ENCODE measurements around the gene HAGHL. TPM values are rescaled to one million over a fixed set of nuclear protein-coding genes. Genes with fewer than 3 reads are reported as not detected.
A peak's percentile ranks its signal among the peaks of the same experiment; 100 is the strongest.

Gene HAGHL, protein sequence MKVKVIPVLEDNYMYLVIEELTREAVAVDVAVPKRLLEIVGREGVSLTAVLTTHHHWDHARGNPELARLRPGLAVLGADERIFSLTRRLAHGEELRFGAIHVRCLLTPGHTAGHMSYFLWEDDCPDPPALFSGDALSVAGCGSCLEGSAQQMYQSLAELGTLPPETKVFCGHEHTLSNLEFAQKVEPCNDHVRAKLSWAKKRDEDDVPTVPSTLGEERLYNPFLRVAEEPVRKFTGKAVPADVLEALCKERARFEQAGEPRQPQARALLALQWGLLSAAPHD
- total RNA-seq = 13.8 TPM
- long read RNA-seq, transcript HAGHL-203 (8 exons, 1,347 nt) = major isoform, 5 of 31 reads
- long read RNA-seq, partial matches to known transcripts = 6 of 31 reads
- long read RNA-seq, other reads (novel, unspliced or antisense) = 19 of 31 reads

DNA sequence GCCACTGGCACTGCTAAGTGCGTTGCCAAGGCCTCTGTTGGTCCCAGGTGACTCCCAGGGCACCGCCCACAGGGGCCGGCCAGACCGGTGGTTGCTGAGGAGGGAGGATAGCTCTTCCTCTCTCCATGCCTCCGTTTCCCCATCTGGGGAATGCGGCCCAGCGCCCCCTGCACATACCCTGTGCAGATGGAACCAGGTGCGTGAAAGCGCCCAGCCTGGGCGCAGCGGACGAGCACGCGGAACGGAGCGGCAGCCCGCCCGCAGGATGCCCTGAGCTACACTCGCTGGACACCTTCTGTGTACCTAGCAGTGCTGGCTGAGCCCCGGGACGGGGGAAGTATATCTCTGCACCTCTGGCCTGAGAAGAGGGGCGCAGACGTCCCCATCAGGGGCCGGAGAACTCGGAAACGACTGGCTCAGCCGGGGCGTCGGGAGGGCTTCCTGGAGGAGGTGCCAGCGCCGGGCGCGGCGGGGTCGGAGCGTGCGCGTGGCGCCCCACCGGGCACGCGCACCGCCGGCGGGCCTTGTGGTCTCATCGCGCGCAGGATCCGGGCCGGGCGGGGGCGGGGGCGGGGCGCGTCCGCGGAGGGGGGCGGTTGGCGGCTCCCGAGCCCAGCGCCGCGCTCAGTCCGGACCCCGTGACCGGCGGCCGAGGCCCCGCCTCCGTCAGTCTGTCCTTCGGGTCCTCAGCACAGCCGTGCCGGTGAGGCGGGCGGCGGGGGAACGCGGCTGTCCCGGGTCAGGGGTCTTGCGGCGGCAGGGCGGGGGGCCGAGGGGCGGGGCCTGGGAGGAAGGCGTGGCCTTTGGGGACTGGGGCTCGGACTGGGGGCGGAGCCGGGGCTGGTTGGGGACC is at the start of gene HAGHL, which contains the start of gene CCDC78:
TSS of gene HAGHL (plus strand) at position 669 of the 853 bp plus-strand sequence. CDS start 404 bp downstream, outside the sequence.
TSS of gene CCDC78 (minus strand) at position 6 of the 853 bp plus-strand sequence. CDS start 76 bp downstream, outside the sequence.
- DNase-seq = peak; percentile 79
- intact Hi-C loops (cut with DNase I) = no loop called here
- ATAC-seq (ENCODE audit: poor library complexity) = peak; percentile 50

DNA sequence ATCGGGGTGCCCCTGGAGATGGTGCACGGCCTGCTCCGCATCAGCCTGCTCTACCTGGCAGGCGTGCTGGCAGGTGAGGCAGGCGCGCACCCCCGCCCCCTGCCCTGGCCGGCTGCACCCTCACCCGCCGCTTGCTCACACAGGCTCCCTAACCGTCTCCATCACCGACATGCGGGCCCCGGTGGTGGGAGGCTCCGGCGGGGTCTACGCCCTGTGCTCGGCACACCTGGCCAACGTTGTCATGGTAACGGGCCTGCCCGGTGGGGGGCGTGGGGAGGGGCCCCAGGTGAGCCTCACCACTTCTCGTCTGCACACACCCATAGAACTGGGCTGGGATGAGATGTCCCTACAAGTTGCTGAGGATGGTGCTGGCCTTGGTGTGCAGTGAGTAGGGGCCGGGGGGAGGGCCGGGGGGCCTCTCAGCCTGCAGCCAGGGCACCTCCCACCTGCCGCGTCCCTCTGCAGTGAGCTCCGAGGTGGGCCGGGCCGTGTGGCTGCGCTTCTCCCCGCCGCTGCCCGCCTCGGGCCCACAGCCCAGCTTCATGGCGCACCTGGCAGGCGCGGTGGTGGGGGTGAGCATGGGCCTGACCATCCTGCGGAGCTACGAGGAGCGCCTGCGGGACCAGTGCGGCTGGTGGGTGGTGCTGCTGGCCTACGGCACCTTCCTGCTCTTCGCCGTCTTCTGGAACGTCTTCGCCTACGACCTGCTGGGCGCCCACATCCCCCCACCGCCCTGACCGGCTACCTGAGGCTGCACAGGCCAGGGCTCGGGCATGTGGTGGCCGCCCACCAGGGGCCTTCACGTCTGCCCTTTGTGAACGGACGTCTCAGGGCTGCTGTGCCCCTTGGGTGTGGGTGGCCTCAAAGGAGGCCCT is 49.4 kb upstream of the HAGHL start:
- DNase-seq (no peak), ATAC-seq (ENCODE audit: poor library complexity) (no peak)
- intact Hi-C loops (cut with DNase I) = no loop called here

DNA sequence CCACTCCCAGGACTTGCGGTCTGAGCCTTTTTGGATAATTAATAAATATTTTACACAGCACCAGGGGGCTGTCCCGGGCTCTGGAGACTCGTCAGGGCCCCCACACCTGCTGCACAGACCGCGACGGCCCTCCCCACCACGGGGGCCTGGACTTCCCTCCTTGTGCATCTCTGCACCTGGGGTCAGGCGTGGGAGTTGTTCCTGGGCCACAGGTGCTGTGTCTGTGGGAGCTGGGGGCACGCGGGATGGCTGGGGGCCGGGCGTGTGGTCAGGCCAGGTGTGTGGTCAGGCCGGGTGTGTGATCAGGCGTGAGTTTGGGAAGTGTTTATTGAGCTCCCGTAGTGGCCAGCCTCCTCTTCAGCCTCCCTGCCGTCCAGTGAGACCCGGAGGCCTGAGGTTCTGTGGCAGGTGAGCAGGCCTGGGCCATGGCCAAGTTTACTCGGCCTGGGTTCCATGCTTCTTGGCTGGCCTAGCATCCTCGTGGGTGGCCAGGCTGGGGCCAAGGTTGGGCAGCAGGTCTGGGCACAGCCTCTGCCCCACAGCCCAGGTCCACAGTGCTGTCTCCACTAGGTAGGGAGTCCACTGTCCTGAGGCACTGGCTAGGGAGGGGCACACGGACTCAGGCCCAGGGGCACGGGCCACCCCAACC is 48.6 kb upstream of the HAGHL start:
- ATAC-seq (ENCODE audit: poor library complexity) (no peak), DNase-seq (no peak)
- intact Hi-C loops (cut with DNase I) = no loop called here

DNA sequence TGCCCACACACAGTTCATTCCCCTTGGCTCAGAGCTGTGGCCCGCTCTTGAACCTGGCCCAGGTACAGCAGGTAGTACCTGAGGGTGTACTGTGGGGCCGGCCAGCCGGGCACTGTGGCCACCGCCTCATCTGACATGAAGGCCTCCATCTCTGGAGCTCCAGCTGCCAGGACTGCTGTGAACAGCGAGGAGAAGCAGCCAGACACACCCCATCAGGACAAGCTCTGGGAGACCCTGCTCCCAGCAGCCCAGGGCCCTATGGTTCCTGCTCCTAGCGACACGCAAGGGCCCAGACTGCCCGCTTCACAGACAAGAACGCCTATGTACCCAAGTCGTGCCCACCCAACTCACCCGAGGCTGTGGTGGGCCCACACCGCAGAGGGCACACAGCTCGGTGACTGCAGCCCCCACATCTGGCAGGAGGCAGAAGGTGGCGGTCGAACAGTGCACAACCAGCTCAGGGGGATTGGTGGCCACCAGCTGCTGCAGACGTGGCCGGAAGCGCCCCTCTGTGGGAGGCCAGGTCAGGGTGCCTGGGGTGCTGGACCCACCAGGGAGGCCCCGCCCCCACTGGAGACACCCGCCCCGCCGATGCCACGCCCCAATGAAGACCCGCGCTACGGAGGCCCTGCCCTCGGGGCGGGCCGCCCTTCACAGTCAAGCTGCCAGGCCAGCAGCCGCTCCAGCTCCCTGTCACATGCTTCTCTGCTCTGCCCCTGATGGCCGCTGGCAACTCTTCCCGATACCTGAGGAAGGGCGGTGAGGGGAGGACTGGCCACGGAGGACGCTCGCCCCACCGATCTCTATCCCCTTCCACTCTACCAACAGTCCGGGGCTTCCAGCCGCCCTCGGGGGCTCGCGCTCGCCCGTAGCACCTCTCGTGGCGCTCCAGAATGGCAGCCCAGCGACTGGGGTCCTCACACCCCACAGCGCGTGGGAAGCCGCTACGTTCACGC is 47.8 kb upstream of the HAGHL start:
- ATAC-seq (ENCODE audit: poor library complexity) = peak; percentile 45
- intact Hi-C loops (cut with DNase I) = no loop called here

DNA sequence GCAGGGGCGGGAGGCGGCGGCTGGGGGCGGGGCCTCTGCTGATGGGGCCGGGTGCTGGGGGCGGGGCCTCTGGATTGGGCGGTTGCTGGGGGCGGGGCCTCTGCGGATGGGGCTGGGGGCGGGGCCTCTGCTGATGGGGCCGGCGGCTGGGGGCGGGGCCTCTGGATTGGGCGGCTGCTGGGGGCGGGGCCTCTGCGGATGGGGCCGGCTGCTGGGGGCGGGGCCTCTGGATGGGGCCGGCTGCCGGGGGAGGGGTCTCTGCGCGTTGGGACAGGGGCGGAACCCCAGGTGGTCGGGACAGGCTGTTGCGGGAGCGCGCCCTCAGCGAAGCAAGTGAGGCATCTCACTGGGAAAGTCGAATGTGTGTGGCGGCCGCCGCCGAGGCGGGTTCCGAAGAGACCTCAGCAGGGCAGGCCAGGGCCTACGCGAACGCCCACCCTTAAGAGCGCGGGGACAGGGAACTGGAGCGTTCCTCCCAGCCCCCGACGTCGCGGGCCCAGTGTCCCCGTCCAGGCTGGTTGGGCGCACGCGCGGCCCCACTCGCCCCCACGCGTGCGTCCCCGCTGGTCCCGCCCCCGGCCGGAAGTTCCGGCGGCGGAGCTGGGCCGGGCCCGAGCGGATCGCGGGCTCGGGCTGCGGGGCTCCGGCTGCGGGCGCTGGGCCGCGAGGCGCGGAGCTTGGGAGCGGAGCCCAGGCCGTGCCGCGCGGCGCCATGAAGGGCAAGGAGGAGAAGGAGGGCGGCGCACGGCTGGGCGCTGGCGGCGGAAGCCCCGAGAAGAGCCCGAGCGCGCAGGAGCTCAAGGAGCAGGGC is 46.9 kb upstream of the HAGHL start, which contains the start of gene STUB1:
TSS of gene STUB1 (plus strand) at position 597 of the 811 bp plus-strand sequence. CDS start at position 713, 116 bp downstream.
- DNase-seq (peak; percentile 91), ATAC-seq (ENCODE audit: poor library complexity) (peak; percentile 77)
- intact Hi-C loops (cut with DNase I) = no loop called here

More for the DNA sequence above, 47.8 kb upstream of the HAGHL start:
- peak; percentile 85 for DNase-seq

DNA sequence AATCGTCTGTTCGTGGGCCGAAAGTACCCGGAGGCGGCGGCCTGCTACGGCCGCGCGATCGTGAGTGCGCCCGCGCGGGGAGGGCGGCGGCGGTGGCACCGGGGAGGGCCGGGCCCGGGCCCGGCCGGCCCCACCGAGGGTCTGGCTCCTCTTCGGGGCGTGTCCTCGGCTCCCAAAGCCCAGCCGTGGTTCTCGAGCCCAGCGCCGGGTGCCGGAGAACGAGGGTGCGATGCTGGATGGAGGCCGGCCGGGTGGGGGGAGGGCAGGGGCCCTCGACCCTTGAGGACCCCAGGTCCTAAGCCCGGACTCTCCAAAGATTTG is 46.3 kb upstream of the HAGHL start:
- intact Hi-C loops (cut with DNase I) = no loop called here
- no peak for DNase-seq
- ATAC-seq (ENCODE audit: poor library complexity) = no peak

DNA sequence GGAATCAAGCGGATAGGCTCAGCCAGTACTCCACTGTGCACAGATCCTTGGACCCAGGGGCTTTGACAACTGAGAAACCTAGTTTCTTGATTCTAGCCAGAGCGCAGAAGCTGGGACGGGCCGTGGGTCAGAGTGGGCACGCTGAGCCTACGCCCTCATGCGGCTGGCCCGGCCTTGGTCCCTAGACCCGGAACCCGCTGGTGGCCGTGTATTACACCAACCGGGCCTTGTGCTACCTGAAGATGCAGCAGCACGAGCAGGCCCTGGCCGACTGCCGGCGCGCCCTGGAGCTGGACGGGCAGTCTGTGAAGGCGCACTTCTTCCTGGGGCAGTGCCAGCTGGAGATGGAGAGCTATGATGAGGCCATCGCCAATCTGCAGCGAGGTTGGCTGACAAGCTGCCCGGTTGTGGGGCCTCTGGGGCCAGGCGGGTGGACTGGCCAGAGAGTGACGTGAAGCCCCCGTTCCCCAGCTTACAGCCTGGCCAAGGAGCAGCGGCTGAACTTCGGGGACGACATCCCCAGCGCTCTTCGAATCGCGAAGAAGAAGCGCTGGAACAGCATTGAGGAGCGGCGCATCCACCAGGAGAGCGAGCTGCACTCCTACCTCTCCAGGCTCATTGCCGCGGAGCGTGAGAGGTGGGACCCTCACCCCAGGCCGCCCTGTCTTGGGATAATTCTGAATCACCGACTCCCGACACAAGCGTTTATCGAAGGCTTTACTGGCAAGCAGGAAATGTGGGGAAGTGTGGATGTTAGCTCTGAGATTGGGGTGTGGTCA is 45.8 kb upstream of the HAGHL start:
- intact Hi-C loops (cut with DNase I) = no loop called here
- peak; percentile 72 for DNase-seq
- no peak for ATAC-seq (ENCODE audit: poor library complexity)

DNA sequence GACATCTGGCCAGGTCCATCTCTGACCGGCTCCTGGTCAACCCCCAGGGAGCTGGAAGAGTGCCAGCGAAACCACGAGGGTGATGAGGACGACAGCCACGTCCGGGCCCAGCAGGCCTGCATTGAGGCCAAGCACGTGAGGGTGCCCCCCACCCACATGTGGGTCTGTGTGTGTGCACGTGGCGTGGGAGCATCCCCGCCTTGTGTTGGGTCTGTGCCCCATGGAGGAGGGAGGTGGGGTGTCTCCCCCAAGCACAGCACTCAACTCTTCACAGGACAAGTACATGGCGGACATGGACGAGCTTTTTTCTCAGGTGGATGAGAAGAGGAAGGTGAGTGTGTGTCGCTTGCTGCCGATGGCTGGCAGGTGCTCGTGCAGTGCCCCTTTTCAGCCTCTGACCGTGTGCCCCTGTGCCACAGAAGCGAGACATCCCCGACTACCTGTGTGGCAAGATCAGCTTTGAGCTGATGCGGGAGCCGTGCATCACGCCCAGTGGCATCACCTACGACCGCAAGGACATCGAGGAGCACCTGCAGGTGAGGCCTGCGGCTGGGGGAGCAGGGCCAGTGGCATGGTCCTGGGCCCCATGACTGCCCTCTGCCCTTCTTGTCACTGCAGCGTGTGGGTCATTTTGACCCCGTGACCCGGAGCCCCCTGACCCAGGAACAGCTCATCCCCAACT is 45.0 kb upstream of the HAGHL start:
- intact Hi-C loops (cut with DNase I) = no loop called here
- DNase-seq (no peak), ATAC-seq (ENCODE audit: poor library complexity) (no peak)

DNA sequence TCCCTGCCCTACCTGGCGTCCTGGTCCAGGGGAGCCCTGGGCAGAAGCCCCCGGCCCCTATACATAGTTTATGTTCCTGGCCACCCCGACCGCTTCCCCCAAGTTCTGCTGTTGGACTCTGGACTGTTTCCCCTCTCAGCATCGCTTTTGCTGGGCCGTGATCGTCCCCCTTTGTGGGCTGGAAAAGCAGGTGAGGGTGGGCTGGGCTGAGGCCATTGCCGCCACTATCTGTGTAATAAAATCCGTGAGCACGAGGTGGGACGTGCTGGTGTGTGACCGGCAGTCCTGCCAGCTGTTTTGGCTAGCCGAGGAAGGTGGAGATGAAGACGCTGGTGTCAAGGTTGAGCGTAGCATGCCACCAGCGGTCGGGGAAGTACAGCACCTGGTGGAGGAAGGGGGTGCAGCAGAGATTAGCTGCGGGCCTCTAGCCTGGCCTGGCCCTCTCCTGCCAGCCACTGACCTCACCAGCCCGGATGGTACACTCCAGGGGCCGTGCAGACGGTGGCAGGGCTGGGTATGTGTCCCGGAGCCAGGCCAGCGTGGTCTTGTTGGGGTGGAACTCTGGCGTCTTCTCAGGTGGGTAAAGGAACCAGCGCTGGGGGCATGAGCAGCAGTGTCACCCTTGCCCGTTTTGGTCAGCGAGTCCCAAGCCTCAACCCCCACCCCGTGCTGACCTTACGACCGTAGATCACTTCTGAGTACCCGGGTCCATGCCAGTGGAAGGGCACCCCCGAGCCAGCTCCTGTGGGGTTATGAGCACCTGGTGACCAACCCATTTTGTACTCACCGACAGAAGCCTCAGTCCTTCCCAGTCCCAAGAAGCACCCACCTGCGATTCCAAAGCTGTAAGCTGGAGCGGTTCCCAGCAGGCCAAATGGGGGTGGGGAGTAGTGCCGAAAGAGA is 44.2 kb upstream of the HAGHL start:
- DNase-seq = no peak
- intact Hi-C loops (cut with DNase I) = no loop called here

DNA sequence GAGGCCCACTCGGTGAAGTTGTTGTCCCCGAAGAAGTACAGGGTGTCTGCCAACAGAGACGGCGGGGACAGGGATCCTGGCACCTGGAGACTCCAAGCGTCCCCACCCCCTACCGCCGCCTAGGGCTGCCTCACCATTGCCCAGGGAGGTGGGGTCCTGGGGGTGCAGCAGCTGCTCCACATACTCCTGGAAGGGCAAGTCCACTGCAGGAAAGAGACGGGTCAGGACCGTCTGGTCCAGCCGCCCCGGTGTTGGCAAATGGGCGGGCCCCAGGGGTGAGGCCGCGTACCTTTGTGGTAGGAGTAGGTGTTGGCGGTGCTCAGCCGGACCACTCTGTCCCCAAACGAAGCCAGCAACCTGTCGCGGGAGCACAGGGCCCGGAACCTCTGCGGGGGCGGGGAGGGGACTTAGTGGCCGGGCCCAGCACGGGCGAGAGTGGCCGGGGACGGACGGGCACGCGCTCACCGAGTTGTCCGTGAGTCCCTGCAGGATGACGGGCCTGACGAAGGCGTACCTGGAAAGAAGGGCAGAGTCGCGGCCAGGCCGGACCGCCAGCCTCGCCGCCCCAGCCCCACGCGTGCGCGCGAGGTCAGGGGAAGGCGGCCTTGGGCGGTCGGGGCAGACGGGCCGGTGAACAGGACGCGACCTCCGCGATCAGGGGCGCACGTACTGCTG is 43.4 kb upstream of the HAGHL start:
- intact Hi-C loops (cut with DNase I) = no loop called here

More for the DNA sequence above, 44.2 kb upstream of the HAGHL start:
- ATAC-seq (ENCODE audit: poor library complexity) = no peak

DNA sequence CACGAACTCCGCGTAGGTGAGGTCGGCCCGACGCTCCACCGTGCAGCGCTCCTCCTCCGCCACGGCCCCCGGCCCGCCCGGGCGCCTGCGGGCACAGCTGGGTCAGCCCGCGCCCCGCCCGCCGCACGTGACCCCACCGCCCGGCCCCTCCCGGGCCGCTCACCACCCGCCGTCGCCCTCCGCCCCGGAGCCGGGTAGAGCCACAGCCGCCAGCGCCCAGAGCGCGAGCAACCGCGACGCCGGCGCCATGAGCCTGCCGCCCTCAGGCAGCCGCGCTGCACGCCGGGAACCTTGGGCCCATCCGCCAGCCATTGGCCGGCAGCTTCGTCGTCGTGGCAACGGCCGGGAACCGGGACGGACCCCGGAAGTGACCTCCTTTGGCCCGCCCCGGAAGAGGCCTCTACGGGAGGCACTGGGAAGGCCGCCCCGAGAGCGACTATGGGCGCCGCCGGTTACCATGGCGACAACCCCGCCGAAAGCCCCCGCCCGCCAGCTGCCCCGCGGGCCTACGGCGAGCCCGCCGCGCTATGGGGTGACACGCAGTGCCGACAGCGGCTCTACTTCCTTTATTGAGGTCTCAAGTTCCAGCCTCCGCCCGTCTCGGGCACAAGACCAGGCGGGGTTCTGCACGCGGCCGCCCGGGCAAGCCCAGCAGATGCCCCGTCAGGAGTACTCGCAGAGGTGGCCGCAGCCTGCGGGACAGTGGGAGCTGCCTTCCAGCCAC is 42.7 kb upstream of the HAGHL start, which contains the start of gene JMJD8:
TSS of gene JMJD8 (minus strand) at position 264 of the 724 bp plus-strand sequence. CDS start at position 249, 15 bp downstream.
- peak; percentile 76 for ATAC-seq (ENCODE audit: poor library complexity)
- intact Hi-C loops (cut with DNase I) = no loop called here
- DNase-seq = peak; percentile 99

More for the DNA sequence above, 43.4 kb upstream of the HAGHL start:
- ATAC-seq (ENCODE audit: poor library complexity) (no peak), DNase-seq (no peak)

DNA sequence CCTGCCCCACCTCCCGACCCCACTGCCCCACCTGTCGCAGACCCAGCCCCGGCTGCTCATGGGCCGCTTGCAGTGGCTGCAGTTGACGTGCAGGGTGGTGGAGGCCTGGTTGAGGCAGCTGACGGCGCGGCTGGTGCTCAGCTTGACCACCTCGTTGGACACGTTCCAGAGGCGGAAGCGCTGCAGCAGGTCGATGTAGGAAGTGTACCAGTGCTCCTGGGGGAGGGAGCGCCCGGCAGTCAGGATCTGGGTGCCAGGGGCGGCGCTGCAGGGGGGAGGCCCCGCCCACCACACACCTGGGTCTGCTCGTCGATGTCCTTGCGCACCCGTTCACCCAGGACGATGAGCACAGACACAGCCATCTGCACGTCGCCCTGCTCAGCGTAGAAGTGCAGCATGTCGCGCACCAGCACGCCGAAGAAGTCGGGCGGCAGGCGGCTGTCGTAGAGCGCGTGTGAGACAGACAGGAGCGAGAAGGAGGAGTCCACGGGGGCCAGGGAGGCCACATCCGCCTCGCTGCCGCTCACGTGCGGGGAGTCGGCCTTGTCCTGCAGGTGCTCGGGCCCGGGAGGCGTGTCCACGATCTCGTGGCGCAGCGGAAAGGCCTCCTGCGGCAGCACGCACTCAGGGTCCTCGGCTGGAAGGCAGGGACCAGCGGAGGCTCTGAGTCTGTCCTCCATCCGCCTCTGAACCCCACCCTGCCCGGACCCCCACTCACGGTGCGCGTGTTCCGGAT is 41.8 kb upstream of the HAGHL start:
- intact Hi-C loops (cut with DNase I) = no loop called here
- ATAC-seq (ENCODE audit: poor library complexity) (no peak), DNase-seq (no peak)
